Dedifferentiated amniotic fluid mesenchymal stem cell (primary cell): Measurements from ENCODE around the gene AGAP1.

ENCODE experiments used
- DNase-seq: peaks from one replicate; pipeline ENCODE4 v3.0.0-alpha.2; 2016; ENCODE audit errors: extremely low spot score

The AGAP1 gene

GRCh38 chr2:235845245-235845644, 351.4 kb downstream of the AGAP1 start:
- no peak for DNase-seq

- DNase-seq: no peak
These were observed 353.7 kb downstream of the AGAP1 start for GRCh38 chr2:235847576-235847975.

DNA sequence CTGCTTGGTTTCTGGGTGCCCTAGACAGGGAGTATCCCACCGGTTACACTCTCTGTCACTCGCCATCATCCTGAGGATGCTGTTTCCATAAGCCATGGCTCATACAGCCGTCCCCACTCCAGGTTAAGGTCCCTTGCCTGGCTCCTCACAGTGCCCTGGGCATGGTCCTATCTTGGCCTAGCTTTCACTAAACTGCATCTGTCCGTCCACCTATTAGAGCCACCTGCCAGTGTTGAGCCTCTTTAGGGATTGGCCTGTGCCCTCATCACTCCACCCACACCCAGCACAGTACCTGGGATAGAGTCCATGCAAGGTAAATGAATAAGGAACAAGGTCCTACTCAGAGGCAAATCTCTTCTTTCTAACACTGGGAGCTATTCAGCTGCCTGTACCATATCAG, 354.2 kb downstream of the AGAP1 start:
- DNase-seq: no peak

DNA sequence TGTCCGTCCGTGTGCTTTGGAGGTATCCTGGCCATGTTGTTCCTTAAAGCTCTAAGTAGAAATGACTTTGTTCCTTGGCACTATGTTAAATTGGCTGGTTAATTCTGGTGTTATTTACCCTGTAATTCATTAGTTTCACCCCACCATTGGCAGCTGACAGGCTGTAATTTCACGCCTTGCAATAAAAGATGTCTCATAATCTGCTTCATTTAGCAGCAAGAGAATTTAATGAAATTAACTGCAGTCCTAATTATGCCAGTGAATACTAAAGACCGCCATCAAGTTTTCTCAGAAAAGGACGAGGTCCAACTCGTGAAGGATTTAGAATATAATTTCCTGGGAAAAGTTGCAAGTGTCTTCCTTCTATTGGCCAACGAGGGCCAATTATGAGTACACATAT, 355.1 kb downstream of the AGAP1 start:
- no peak for DNase-seq

- DNase-seq: no peak
These were observed 355.6 kb downstream of the AGAP1 start for GRCh38 chr2:235849489-235849888.

GRCh38 chr2:235850289-235850688, 356.4 kb downstream of the AGAP1 start:
- DNase-seq: no peak

DNA sequence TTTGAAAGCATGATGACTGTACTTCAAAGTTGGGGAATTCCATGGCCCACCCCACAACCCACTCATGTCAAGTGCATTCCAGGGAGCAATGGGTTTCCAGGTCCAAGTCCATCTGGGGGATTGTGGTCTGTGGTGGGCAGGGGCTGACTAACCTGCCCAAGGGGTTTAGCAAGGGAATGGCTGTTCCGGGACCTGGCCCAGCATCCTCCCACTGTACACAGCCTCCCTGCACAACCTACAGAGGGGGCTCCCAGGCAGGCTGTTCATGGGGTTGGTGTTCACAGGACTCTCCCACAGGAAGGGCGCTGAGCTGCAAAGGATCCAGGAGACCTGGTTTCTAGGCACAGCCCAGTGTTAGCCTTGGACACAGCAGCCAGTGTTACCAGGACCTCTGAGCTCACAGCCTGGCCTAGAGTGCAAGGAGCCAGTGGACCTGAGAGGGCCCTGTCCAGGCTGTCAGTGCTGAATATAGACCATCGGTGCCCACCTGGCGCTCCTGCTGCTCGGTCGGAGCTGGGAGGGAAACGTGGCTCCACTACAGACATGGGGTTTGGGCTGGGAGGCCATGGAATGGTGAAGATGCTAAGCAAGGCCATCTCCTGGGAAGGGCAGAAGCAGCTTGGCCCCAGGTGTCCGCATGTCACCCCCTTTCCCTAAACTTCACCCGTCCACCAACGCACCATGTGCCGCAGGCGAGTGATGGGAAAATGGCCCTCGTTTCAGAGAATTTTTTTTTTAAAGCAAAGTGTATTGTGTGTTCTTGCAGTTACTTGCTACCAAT, 357.1 kb downstream of the AGAP1 start:
- no peak for DNase-seq

DNA sequence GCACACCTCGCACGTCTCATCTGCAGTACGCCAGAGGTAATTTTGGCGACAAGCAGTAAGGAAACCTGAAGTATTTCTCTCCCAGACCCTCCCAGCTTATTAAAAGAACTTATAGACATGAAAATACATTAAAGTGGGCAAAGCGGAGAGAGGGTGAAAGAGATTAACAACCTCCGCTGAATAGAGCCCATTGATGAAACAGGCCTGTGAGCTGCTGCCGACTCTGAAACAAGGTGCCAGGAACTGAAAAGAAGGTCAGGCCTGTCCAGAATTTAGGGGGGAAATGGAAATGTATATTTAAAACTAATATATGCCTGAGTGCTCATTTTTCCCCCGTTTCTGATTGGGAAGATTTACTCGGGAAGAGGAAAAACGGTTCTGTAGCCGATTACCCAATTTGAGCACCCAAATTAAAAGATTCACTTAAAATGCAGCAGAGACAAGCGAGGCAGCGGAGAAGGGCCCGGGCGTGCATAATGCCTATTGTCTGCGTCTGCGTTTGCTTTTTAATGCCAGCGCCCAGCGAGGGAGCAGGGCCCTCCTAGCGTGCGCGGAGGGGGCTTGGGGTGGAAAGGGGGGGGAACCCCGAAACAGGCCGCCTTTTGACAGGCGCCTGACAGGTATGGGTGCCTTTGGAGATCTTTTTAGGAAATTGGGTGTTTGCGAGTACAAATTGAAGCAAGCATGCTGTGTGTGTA, 358.1 kb downstream of the AGAP1 start:
- no peak for DNase-seq

GRCh38 chr2:235852526-235852920, 358.7 kb downstream of the AGAP1 start:
- DNase-seq: no peak

- DNase-seq: no peak
These were observed 360.4 kb downstream of the AGAP1 start for GRCh38 chr2:235854276-235854675.

- no peak for DNase-seq
These were observed 361.2 kb downstream of the AGAP1 start for GRCh38 chr2:235855011-235855410.

DNA sequence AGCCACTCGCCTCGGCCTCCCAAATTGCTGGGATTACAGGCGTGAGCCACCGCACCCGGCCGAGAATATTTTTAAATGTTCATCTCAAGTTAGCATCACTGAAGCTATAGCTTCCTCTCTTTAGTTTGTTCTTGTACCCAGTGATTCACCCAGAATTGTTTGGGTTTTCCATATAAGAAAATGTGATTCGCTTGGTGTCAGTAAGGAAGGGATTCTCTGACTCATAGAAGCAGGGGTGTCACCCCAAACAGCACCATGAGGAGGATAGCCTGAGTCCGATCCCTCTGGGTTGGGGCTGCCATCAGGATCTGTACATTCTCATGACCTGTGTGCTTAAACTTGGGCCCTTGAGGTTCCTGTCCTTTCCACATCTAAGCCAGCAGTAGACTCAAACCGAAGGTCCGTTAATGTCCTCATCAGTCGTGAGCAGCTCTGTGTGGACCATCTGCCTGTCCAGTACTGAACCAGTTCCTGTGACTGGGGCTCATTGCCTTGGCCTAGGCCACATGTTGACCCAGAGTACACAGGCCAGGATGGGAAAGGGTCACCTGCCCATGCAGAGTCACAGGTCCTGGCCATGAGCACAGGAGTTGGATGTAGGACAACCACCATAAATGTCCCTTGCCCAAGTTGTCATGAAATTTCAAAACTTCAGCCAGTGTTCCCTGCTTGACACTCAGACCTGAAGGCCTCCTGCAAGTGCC, 362.5 kb downstream of the AGAP1 start:
- DNase-seq: no peak

DNA sequence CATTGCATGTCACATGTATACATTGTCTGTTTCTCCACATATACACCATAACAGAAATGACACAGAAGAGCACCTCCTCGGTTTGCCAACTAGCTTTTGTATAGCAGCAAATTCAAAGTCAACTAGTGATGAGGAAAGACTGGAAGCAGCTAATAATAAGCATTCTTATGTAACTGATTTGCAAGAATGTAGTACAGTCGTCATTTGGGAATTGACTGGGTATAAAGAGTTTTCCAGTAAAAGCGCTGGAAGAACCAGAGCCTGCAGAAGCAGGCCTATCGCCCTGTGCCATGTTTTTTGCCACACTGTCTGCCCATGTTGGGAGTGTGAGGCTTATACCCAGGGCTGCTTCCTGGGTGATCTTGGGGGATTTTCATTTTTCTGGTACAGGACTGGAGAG, 363.8 kb downstream of the AGAP1 start:
- DNase-seq: no peak

- DNase-seq: no peak
These were observed 365.0 kb downstream of the AGAP1 start for GRCh38 chr2:235858881-235859280.

- peak; percentile 34 for DNase-seq
These were observed 365.8 kb downstream of the AGAP1 start for GRCh38 chr2:235859651-235860050.

DNA sequence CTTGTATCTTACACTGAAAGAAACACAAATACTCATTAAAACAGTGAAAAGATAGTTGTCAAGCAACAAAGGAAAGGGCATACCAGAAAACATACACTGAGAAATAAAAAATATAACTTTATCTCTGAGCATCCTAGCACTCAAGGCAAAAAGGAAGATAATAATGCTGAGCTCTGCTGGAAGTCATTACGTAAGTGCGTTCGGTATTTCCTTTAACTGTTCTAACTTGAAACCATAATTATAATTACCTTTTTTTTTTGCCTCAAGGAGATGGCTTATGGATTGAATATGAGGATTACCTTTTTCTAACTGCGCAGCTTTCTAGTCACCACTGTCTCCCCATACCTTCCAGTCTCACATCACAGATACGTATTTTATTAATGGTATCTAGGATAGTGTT, 366.3 kb downstream of the AGAP1 start:
- peak; percentile 43 for DNase-seq

GRCh38 chr2:235860871-235861270, 367.0 kb downstream of the AGAP1 start:
- DNase-seq: no peak

GRCh38 chr2:235861383-235861782, 367.5 kb downstream of the AGAP1 start:
- no peak for DNase-seq

DNA sequence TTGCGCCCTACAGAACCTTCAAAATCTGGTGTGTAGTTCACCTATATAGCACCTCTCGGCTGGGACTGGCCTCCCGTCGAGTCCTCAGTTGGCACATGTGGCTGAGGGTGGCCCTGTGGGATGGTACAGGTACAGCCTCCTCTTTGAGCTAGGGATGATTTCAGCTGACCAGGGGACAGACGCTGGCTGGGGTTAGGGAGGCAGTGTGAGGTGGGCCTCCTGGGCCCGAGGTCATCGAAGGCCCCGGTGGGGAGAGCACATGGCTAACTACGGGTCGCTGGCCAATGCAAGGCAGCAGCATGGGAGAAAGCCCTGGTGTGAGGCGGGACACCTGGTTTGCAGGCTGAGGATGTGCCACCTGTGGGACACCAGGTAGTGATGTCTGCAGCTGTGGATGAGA, 369.6 kb downstream of the AGAP1 start:
- DNase-seq: no peak

GRCh38 chr2:235864302-235864701, 370.5 kb downstream of the AGAP1 start:
- no peak for DNase-seq

DNA sequence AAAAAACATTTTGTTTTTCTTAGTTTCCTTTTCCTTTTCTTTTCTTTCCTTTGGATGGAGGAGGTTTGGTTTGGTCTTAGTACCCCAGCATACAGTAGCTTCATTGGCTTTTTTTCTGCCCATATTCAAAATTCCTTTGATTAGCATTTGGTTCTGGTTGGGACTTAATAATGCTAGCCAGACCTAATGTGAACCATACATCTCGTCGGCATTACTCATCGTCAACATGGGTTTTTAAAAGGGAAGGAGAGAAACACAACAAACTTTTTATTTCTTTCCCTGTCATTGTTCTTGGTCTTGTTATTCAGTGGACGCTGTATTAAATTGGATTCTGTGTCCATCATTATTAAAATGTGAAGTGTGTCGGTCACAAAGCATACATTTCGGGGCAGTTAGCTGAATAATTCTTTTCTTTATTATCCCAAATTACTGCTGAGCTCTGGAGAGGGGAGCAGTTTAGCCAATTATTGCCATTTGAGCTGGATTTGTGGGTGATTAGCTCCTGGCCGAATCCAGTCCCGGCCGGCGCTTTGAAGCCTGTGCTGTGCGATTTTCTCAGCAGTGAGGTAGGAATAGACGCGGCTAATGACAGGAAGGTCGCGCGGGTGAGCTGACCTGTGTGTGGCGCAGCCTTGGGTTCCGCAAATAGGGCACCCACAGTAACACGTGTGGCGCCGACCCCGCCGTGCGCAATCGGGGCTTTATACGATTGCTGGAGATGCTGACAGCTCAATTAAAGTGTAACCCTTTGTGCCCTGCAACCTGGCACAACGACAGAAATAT, 371.1 kb downstream of the AGAP1 start:
- no peak for DNase-seq

DNA sequence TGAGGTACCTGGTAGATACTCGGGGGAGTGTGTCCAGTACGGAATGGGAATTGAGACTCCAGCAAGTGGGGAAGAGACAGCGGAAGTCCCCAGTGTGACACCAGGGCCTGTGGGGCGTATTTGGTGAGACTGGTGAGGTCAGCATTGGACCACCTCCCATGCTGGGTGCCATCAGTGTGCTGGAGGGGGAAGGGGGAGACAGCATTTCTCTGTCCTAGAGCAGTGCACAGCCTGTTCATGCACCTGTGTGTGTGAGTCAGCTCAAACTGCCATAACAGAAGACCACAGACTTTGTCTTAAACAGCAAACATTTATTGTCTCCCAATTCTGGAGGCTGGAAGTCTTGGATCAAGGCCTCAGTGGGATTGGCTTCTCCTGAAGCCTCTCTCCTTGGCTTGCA, 372.5 kb downstream of the AGAP1 start:
- DNase-seq: no peak
